OCI-LY7 (cell line): ENCODE results near the gene FHOD3. TPM values are rescaled to one million over a fixed set of nuclear protein-coding genes. Genes with fewer than 3 reads are reported as not detected.

Experiments
- BruUV-seq: library from RNA; stranded (reverse); fragments of 400-500 nt; replicated peaks from 2 replicates; lab custom pipeline; 2021; lab: Mats Ljungman, UMichigan
- CTCF ChIA-PET: fragments of 300-600 bp; sonication (Branson Sonifier 250); formaldehyde crosslinking; loops from one replicate; lab custom pipeline; 2022; ENCODE audit warnings: antibody characterized with exemption; ENCODE audit not compliant: unreplicated experiment; lab: Charles Lee
- POLR2A ChIA-PET: fragments of 300-600 bp; sonication (Branson Sonifier 250); formaldehyde crosslinking; loops from one replicate; lab custom pipeline; 2022; ENCODE audit warnings: antibody characterized with exemption; lab: Charles Lee
- DNase-seq: peaks from one replicate; pipeline ENCODE4 v3.0.0-alpha.2; 2015; ENCODE audit warnings: low spot score
- H2AFZ ChIP-seq: fragments of 200-600 bp; sonication (generic), shearing (Covaris generic); 2 replicates; pipeline ENCODE4 v1.6.1; 2014; ENCODE audit warnings: mild to moderate bottlenecking, antibody characterized with exemption, low read length, moderate library complexity
- H3K27ac ChIP-seq: fragments of 200-600 bp; sonication (generic); 2 replicates; pipeline ENCODE4 v1.5.1; 2014; ENCODE audit warnings: mixed run types, low read depth, mild to moderate bottlenecking, moderate library complexity, low read length, inconsistent platforms; ENCODE audit not compliant: poor library complexity, severe bottlenecking
- H3K36me3 ChIP-seq: fragments of 200-600 bp; sonication (generic); 2 replicates; pipeline ENCODE4 v1.6.1; 2014; ENCODE audit warnings: mild to moderate bottlenecking, antibody characterized with exemption, low read length, moderate library complexity, mixed read lengths; ENCODE audit not compliant: insufficient read depth
- H3K4me1 ChIP-seq: fragments of 200-600 bp; sonication (generic); 2 replicates; pipeline ENCODE4 v1.5.1; 2014; ENCODE audit warnings: mild to moderate bottlenecking, low read length; ENCODE audit not compliant: insufficient read depth, poor library complexity, severe bottlenecking
- H3K4me2 ChIP-seq: fragments of 200-600 bp; sonication (generic); 2 replicates; pipeline ENCODE4 v1.6.1; 2014; ENCODE audit warnings: mild to moderate bottlenecking, low read length
- H3K4me3 ChIP-seq: fragments of 200-600 bp; sonication (generic); 2 replicates; pipeline ENCODE4 v1.5.1; 2014; ENCODE audit warnings: mild to moderate bottlenecking, low read depth, low read length; ENCODE audit not compliant: poor library complexity, severe bottlenecking
- H3K79me2 ChIP-seq: fragments of 200-600 bp; sonication (generic); 2 replicates; pipeline ENCODE4 v1.6.1; 2016; ENCODE audit warnings: low read depth, mild to moderate bottlenecking, low read length, moderate library complexity, mixed read lengths; ENCODE audit not compliant: insufficient read depth
- H3K9me2 ChIP-seq: fragments of 200-600 bp; sonication (generic); 2 replicates; pipeline ENCODE4 v1.6.1; 2016; ENCODE audit warnings: mild to moderate bottlenecking, low read length, mixed read lengths; ENCODE audit not compliant: insufficient read depth
- H3K9me3 ChIP-seq: fragments of 200-600 bp; sonication (generic); 2 replicates; pipeline ENCODE4 v1.6.1; 2014; ENCODE audit warnings: mild to moderate bottlenecking, mixed run types, low read length, mixed read lengths
- H4K20me1 ChIP-seq: fragments of 200-600 bp; sonication (generic); 2 replicates; pipeline ENCODE4 v1.6.1; 2014; ENCODE audit warnings: mild to moderate bottlenecking, antibody characterized with exemption, low read length, moderate library complexity, mixed read lengths; ENCODE audit not compliant: insufficient read depth
- CTCF ChIP-seq: fragments of 200-600 bp; sonication (generic); conservative IDR thresholded peaks from 2 replicates; pipeline ENCODE4 v1.5.1; 2014; ENCODE audit warnings: mild to moderate bottlenecking, antibody characterized with exemption, low read length, moderate library complexity, mixed read lengths
- EZH2phosphoT487 ChIP-seq: fragments of 200-600 bp; sonication (generic); IDR thresholded peaks from 2 replicates; pipeline ENCODE4 v1.6.1; 2018; ENCODE audit warnings: low read depth, borderline replicate concordance, mild to moderate bottlenecking, mixed run types, antibody characterized with exemption, low read length, moderate library complexity, mixed read lengths
- intact Hi-C: fragments of 100-400 bp; cut with micrococcal nuclease; formaldehyde crosslinking; loops from one replicate; pipeline ENCODE4 v1.10.0; 2022; ENCODE audit not compliant: unreplicated experiment
- total RNA-seq, 2 experiments: library from RNA; depleted of rRNA in 1 of 2; stranded (reverse); fragments of >200 nt in 1 of 2; shearing (Covaris generic) in 1 of 2; gene quantifications; 2 replicates each; pipeline ENCODE4 v1.2.3, GENCODE V29; 2014 to 2022

FHOD3 gene
- total RNA-seq, 2 experiments from 2014 or later: 0.06 to 2.4 TPM

GRCh38 chr18:36496022-36496421 is 198.5 kb downstream of the FHOD3 start:
- peak; percentile 21 for DNase-seq
- H3K27ac ChIP-seq: no peak overlapping the region
- TF ChIP-seq CTCF (no peak), EZH2phosphoT487 (no peak)
- ChIA-PET CTCF (no interaction called here), POLR2A (no interaction called here)
- H2AFZ ChIP-seq: no peak overlapping the region
- H3K36me3 ChIP-seq: no peaks in the 10 kb centered on the region
- H3K79me2 ChIP-seq: no peaks in the 10 kb centered on the region
- H3K4me3 ChIP-seq: no peak overlapping the region
- H3K9me2 ChIP-seq: no peaks in the 10 kb centered on the region
- 0 out of 2 replicates have a peak overlapping the region, but pooled peaks have one; percentile 20 for H3K4me2 ChIP-seq
- intact Hi-C loops: no loop called here
- peaks cover 9% of the 10 kb centered on the region for H3K4me1 ChIP-seq
- no TSS peak for BruUV-seq
- no peaks in the 10 kb centered on the region for H4K20me1 ChIP-seq
- H3K9me3 ChIP-seq: no peaks in the 10 kb centered on the region

GRCh38 chr18:36499938-36500337 is 202.4 kb downstream of the FHOD3 start:
- H3K27ac ChIP-seq: no peak overlapping the region
- ChIA-PET CTCF (no interaction called here), POLR2A (no interaction called here)
- H3K79me2 ChIP-seq: no peaks in the 10 kb centered on the region
- H3K4me2 ChIP-seq: no peak overlapping the region
- BruUV-seq: no TSS peak
- TF ChIP-seq CTCF (no peak), EZH2phosphoT487 (no peak)
- H4K20me1 ChIP-seq: no peaks in the 10 kb centered on the region
- intact Hi-C loops: no loop called here
- H3K4me1 ChIP-seq: peaks cover 9% of the 10 kb centered on the region
- no peak overlapping the region for H3K4me3 ChIP-seq
- no peak overlapping the region for H2AFZ ChIP-seq
- no peaks in the 10 kb centered on the region for H3K9me2 ChIP-seq
- no peaks in the 10 kb centered on the region for H3K9me3 ChIP-seq
- DNase-seq: no peak
- no peaks in the 10 kb centered on the region for H3K36me3 ChIP-seq

- POLR2A ChIA-PET: no interaction called here
- TF ChIP-seq CTCF (no peak), EZH2phosphoT487 (no peak)
- Histone ChIP-seq H2AFZ (no peak overlapping the region), H3K4me2 (no peak overlapping the region), H3K9me2 (no peaks in the 10 kb centered on the region), H3K79me2 (no peaks in the 10 kb centered on the region), H3K9me3 (no peaks in the 10 kb centered on the region), H3K27ac (no peak overlapping the region), H4K20me1 (no peaks in the 10 kb centered on the region), H3K4me1 (peaks cover 3% of the 10 kb centered on the region), H3K36me3 (no peaks in the 10 kb centered on the region), H3K4me3 (no peak overlapping the region)
- no TSS peak for BruUV-seq
- CTCF ChIA-PET: no interaction called here
- intact Hi-C loops: no loop called here
- no peak for DNase-seq
Measured at GRCh38 chr18:36501100-36501499, 203.6 kb downstream of the FHOD3 start.
